ENCODE measurements around the gene TIMM13.
A peak's percentile ranks its signal among the peaks of the same experiment; 100 is the strongest.

The TIMM13 gene

GRCh38 chr19:2425622-2426581, 1.5 kb downstream of the TIMM13 start:
- TF ChIP-seq CTCF (IDR thresholded peaks at IDR 0.05; ENCODE audit: insufficient read depth, low read depth, low read length, missing control alignments) = no peak
- no peak for DNase-seq (ENCODE audit: low read depth)
- H3K4me3 ChIP-seq (ENCODE audit: low read length) = peak overlapping the region; percentile 81

GRCh38 chr19:2424686-2425621, 2.4 kb downstream of the TIMM13 start:
- DNase-seq (ENCODE audit: low read depth) = peak; percentile 78
- peak overlapping the region; percentile 81 for H3K4me3 ChIP-seq (ENCODE audit: low read length)
- TF ChIP-seq CTCF (IDR thresholded peaks at IDR 0.05; ENCODE audit: insufficient read depth, low read depth, low read length, missing control alignments) = peak; percentile 51

- DNase-seq (ENCODE audit: low read depth) = no peak
- H3K4me3 ChIP-seq (ENCODE audit: low read length) = no peak overlapping the region
- no peak for TF ChIP-seq CTCF (IDR thresholded peaks at IDR 0.05; ENCODE audit: insufficient read depth, low read depth, low read length, missing control alignments)
Measured at GRCh38 chr19:2423915-2424685, 3.3 kb downstream of the TIMM13 start.

- no peak for DNase-seq (ENCODE audit: low read depth)
- H3K4me3 ChIP-seq (ENCODE audit: low read length) = no peak overlapping the region
- TF ChIP-seq CTCF (IDR thresholded peaks at IDR 0.05; ENCODE audit: insufficient read depth, low read depth, low read length, missing control alignments) = no peak
Measured at GRCh38 chr19:2423071-2423914, 4.1 kb downstream of the TIMM13 start.

- H3K4me3 ChIP-seq (ENCODE audit: low read length) = no peak overlapping the region
- no peak for DNase-seq (ENCODE audit: low read depth)
Measured at GRCh38 chr19:2421581-2422306, 5.6 kb downstream of the TIMM13 start.

More at GRCh38 chr19:2421581-2422306, 5.6 kb downstream of the TIMM13 start:
- TF ChIP-seq CTCF (IDR thresholded peaks at IDR 0.05; ENCODE audit: insufficient read depth, low read depth, low read length, missing control alignments) = no peak

All from epithelial cell of esophagus (primary cell).